Coronary artery (tissue), 2 donors: ENCODE measurements around the gene BMP5.
"Not testable (repeated sequence)": the region's sequence is repeated elsewhere in the genome, so short reads cannot be mapped to it uniquely, and the experiment has no call there.

Source experiments
- DNase-seq: peaks from one replicate; pipeline ENCODE4 v3.0.0-alpha.2; 2017; ENCODE audit warnings: low spot score
- H3K27ac ChIP-seq, 2 donors: fragments of 200-600 bp; sonication (generic); one replicate each; pipeline ENCODE4 v1.5.1; 2016 to 2019
- H3K4me3 ChIP-seq: fragments of 200-600 bp; sonication (generic); 2 replicates; pipeline ENCODE4 v1.5.1; 2016; ENCODE audit warnings: mild to moderate bottlenecking, moderate library complexity
- TF ChIP-seq, protein P1 (sequence below): fragments of 200-600 bp; sonication (generic); IDR thresholded peaks from one replicate; pipeline ENCODE4 v1.5.1; 2019; ENCODE audit warnings: antibody characterized with exemption

BMP5 gene

GRCh38 chr6:55913228-55914195 is 38.1 kb upstream of the BMP5 start:
- Histone ChIP-seq H3K27ac (no peak overlapping the region), H3K4me3 (no peak overlapping the region)
- TF ChIP-seq, protein P1, sequence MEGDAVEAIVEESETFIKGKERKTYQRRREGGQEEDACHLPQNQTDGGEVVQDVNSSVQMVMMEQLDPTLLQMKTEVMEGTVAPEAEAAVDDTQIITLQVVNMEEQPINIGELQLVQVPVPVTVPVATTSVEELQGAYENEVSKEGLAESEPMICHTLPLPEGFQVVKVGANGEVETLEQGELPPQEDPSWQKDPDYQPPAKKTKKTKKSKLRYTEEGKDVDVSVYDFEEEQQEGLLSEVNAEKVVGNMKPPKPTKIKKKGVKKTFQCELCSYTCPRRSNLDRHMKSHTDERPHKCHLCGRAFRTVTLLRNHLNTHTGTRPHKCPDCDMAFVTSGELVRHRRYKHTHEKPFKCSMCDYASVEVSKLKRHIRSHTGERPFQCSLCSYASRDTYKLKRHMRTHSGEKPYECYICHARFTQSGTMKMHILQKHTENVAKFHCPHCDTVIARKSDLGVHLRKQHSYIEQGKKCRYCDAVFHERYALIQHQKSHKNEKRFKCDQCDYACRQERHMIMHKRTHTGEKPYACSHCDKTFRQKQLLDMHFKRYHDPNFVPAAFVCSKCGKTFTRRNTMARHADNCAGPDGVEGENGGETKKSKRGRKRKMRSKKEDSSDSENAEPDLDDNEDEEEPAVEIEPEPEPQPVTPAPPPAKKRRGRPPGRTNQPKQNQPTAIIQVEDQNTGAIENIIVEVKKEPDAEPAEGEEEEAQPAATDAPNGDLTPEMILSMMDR, result no peak
- DNase-seq, result no peak

DNA sequence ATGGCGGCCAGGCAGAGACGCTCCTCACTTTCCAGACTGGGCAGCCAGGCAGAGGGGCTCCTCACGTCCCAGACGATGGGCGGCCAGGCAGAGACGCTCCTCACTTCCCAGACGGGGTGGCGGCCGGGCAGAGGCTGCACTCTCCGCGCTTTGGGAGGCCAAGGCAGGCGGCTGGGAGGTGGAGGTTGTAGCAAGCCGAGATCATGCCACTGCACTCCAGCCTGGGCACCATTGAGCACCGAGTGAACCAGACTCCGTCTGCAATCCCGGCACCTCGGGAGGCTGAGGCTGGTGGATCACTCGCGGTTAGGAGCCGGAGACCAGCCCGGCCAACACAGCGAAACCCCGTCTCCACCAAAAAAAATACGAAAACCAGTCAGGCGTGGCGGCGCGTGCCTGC is 35.1 kb upstream of the BMP5 start:
- H3K27ac ChIP-seq, H3K4me3 ChIP-seq, DNase-seq: not testable (repeated sequence)

GRCh38 chr6:55909911-55910310 is 34.5 kb upstream of the BMP5 start:
- not testable (repeated sequence) for DNase-seq, H3K4me3 ChIP-seq, H3K27ac ChIP-seq

DNA sequence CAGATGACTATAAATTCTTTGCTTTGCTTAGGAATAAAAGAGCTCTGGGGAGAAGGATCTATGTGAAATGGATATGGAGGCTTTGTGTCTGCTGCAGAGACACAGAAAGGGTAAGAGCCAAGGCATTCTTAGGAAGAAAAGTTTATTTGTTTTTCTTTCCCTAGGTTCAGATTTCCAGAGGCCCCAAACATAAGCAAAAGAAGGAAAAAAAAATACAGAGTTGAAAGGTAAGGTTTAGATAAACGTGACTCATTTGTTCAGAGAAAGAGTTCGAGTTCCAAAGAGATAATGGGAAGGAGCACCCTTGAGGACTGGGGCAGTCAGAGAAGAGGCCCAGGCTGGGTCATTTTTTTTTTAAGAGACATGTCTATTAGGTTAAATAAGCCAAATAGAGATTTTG is 27.4 kb upstream of the BMP5 start:
- no peak for DNase-seq
- no peak overlapping the region for H3K27ac ChIP-seq
- TF ChIP-seq, protein P1, result no peak

GRCh38 chr6:55901765-55902270 is 26.4 kb upstream of the BMP5 start:
- TF ChIP-seq, protein P1, result no peak
- Histone ChIP-seq H3K4me3 (no peak overlapping the region), H3K27ac (no peak overlapping the region)
- no peak for DNase-seq

More for the DNA sequence above, 27.4 kb upstream of the BMP5 start:
- no peak overlapping the region for H3K4me3 ChIP-seq

DNA sequence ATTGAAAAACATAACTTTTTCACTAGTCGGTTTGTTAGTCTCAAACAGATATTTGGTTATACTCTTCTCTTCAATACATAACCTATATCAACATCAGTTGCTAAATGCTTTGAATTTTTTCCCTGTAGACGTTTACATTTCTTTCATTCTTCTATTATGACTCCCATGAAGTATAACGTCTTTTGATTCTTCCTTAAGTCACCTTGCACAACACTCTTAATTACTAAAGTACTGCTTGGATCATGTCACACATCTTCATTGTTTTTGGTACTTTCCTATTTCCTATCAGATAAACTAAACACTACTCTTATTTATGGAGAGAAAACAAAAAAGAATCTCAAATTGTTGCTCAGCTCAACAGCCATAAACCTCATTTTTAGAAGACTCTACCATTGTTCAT is 23.0 kb upstream of the BMP5 start:
- DNase-seq, result no peak
- Histone ChIP-seq H3K27ac (no peak overlapping the region), H3K4me3 (no peak overlapping the region)
- TF ChIP-seq, protein P1, result no peak

DNA sequence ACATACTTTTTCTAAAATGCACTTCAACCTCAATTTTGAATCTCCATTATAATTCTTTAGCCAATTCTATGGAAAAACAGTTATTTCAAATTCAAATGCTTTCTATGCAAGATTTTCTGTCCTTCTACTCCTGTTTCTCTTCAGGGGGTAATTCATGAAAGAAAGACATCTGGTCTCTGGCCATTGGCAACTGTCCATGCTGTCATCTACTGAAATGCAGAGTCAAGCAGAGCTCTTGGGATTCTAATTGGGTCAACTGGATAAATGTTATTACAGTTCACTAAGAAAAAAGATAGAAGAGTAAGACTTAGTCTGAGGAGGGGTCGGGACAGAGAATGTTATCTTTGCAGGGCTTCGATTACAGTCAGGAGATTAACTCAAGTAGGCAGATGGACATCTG is 22.0 kb upstream of the BMP5 start:
- TF ChIP-seq, protein P1, result no peak
- DNase-seq, result no peak
- H3K4me3 ChIP-seq, result no peak overlapping the region
- no peak overlapping the region for H3K27ac ChIP-seq
